NCI-H146 treated with DMSO at 0.1 percent for 48 hours (cell line): ENCODE data around the gene BRD1.
"Not testable (repeated sequence)": the region's sequence is repeated elsewhere in the genome, so short reads cannot be mapped to it uniquely, and the experiment has no call there.

ENCODE experiments used
- DNase-seq: peaks from one replicate; lab custom pipeline; 2025; ENCODE audit not compliant: unreplicated experiment; lab: John Stamatoyannopoulos, UW

Gene BRD1

GRCh38 chr22:49827271-49827852 is 311 bp downstream of the BRD1 start:
- DNase-seq = no peak

GRCh38 chr22:49826603-49827270 is 936 bp downstream of the BRD1 start:
- no peak for DNase-seq

- no peak for DNase-seq
These were observed 1.6 kb downstream of the BRD1 start for GRCh38 chr22:49825944-49826602.

DNA sequence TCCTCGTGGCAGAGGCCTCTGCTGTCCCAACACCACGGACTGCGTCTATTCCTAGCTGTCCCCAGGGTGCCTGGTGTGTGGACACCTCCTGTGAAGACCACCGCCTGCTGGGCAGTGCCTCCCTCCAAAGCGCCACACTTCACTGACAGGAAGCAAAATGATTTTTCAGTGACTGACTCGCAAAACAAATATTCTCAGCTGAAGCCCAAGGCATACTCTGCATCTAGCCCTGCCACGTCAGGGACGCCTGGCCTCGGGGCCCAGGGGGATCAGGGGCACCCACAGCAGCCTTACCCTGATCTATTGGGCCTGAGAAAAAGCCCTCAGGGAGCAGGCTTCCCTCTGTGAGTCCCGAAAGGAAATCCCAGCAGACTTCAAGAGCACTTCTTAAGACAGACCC is 2.2 kb downstream of the BRD1 start:
- DNase-seq = no peak

DNA sequence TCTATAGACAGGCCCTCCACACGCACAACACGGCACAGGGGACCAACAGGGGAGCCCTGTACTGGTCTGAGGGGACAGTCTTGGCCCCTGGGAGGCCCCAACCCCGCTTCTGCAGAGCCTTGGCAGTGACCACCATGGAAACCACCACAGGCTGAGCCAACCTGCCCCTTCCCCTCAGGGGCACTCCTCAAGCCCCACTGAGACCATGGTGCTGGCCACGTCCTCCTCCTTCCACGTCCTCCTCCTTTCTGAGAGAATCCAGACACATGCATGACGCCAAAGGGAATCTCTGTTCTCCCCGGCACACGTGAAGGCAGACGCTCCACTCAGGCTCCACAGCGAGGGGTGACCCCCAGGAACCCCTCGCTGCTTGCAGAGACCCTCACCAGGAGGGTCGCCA is 2.7 kb downstream of the BRD1 start:
- DNase-seq = no peak

- no peak for DNase-seq
These were observed 3.3 kb downstream of the BRD1 start for GRCh38 chr22:49824185-49824925.

- no peak for DNase-seq
These were observed 4.2 kb downstream of the BRD1 start for GRCh38 chr22:49823289-49824045.

DNA sequence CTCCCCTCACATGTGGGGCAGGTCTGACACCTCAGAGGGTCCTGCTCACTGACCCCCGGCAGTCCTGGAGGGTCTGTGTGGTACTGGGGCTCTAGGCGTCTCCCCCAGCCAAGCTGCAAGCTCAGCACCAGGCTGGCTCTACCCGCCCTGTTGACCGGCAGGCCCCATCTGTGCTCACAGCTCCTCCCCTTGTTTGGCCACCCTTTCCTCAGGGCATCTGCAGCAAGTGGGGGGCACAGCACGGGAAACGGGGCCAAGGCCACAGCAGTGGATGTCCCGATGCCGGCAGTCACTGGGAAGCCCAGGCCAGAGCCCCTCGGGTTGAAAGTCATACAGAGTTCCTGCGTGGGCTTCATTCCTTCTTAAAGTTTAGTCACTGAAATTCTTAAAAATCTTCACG is 5.9 kb downstream of the BRD1 start:
- DNase-seq = not testable (repeated sequence)

- DNase-seq = no peak
These were observed 6.7 kb downstream of the BRD1 start for GRCh38 chr22:49820984-49821383.

DNA sequence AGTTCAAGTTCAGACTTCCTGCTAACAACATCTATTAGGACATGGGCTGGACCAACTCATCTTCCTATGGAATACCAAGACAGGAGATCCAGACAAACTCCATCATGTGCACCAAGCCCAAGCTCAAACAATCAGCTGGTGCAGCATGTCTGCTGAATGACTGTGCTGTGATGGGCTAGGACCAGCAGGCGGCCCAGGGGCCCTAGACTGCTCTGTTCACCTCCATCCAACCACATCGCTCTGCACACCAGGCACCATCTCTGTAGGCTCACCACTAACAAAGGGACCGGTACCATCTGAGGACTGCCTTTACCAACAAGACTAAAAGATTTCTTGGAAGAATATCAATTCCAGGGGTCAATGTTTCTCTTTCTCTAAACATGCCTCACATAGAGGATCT is 10.3 kb downstream of the BRD1 start:
- DNase-seq = no peak

GRCh38 chr22:49815641-49816091 is 12.0 kb downstream of the BRD1 start:
- DNase-seq = no peak

- DNase-seq = no peak
These were observed 12.8 kb downstream of the BRD1 start for GRCh38 chr22:49814856-49815255.

- no peak for DNase-seq
These were observed 13.4 kb downstream of the BRD1 start for GRCh38 chr22:49814164-49814686.

- DNase-seq = no peak
These were observed 14.8 kb downstream of the BRD1 start for GRCh38 chr22:49812838-49813237.

- no peak for DNase-seq
These were observed 16.5 kb downstream of the BRD1 start for GRCh38 chr22:49811020-49811791.

DNA sequence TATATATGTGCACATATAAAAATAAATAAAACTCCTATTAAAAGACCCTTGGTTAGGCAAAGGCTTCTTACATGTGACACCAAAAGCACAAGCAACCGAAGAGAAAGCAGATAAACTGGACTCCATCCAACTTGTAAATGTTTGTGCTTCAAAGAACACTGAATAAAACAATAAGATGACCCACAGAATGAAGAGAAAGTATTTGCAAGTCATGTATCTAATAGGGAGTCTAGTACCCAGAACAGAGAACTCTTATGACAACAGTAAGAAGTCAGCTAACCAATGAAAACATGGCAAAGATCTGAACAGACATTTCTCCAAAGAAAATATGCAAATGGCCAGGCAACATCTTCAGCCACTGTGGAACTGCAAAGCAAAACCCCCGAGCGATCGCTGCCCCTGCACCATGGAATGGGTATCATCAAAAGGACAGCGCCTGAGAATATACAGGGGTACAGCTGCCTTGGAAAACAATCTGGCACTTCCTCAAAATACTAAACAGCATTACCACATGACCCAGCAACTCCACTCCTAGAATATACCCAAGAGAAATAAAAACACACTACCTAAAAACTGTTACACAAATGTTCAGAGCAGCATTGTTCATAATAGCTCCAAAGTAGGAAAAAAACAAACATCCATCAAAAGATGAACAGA is 17.2 kb downstream of the BRD1 start:
- no peak for DNase-seq

DNA sequence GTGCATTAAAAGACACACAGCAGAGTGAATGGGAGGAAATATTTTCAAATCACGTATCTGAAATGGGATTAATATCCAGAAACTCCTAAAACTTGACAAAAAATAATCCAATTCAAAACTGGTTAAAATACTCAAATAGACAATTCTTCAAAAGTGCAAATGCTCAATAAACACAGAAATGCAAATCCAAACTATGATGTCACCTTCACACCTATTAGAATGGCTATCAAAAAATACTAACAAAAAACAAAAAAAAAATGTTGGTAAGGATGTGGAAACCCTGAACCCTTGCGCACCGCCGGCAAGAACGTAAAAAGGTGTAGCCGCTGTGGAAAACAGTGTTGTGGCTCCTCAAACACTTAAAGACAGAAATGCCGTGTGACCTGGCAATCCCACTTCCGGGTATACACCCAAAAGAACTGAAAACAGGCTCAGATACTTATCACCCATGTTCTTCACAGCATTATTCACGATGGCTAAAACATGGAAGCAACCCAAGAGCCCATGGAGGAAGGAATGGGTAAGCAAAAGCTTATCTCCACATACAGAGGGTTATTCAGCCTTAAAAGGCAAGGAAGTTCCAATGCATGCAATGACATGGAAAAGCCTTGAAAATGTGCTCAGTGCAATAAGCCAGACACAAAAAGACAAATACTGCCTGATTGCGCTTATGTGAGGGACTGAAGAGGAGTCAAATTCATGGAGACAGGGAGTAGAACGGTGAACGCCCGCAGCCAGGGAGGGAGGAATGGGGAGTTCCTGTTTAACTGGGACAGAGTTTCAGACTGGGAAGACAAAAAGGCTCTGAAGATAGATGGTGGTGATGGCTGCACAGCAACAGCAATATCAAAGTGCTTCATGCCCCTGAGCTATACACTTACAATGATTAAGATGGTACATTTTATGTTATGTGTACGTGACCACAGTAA is 19.6 kb downstream of the BRD1 start:
- no peak for DNase-seq

GRCh38 chr22:49807129-49807528 is 20.5 kb downstream of the BRD1 start:
- DNase-seq = no peak
